ENCODE measurements around the gene PDCD1LG2.

GRCh38 chr9:5531101-5531882 is 21.0 kb downstream of the PDCD1LG2 start:
- TF ChIP-seq CTCF (conservative IDR thresholded peaks at IDR 0.05; ENCODE audit: low read length) = no peak
- no peak for TF ChIP-seq EZH2phosphoT487 (IDR thresholded peaks at IDR 0.05; ENCODE audit: borderline replicate concordance)
